Measurements from ENCODE around the gene TUBB1. TPM values are rescaled to one million over a fixed set of nuclear protein-coding genes. Genes with fewer than 3 reads are reported as not detected.
"Not testable (repeated sequence)": the region's sequence is repeated elsewhere in the genome, so short reads cannot be mapped to it uniquely, and the experiment has no call there.

TUBB1 gene
- total and polyA plus RNA-seq, 7 experiments from 2014 or later, result 0.14 to 9.5 (median 0.60) TPM; not detected in 3

DNA sequence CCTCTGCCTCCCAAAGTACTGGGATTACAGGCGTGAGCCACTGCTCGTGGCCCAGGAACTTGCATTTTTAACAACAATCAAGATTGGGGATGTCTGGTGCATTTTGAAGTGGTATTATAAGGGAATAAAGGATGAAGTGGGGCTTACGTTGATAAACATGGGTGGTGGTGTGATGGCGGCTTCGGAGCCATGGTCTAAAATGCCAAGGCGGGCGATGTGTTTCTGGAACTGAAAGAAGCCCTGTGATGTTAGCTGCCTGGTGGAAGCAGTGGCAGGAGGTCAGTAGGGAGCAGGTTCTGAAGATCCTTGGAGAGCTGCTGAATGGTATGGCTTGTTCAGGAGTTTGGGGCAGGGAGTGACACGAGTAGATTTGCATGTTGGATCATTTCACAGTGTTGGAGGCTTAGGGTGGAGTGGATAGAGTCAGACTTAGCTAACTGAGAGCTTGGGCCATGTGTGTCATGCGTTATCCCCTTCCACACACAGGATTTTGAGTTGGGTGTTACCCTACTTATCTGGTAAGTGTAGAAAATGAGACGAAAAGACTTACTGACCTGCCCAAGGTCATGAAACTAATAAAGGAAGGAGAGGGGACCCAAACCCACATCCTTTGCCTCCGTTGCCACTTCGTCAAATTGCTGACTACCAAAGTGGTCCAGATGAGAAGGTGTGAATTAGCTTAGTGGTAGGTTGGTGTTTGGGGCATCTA lies 36.7 kb upstream of the TUBB1 start:
- ChIA-PET CTCF (interaction anchor here (0.6 to 0.8 kb wide), 3 partner anchors 78 to 271 kb away, joined by 3 read pairs; no protein-coding TSS in a partner anchor), POLR2A (interaction anchor here (0.6 to 2.3 kb wide), 6 partner anchors 11 to 221 kb away, joined by 3 to 16 read pairs (median 4); partner anchors contain the start of gene ATP5F1E)
- Mint-ChIP-seq H3K27me3 (peaks cover 0 to 9% (median 0%) of the 10 kb centered on the region in 5 donors), H3K27ac (peak overlapping the region; percentile 62 to 90 (median 87)), H3K36me3 (peaks cover 0 to 13% (median 6%) of the 10 kb centered on the region in 5 donors), H3K4me3 (peak overlapping the region; percentile 86 to 97 (median 94)), H3K4me1 (peaks cover 26 to 47% (median 42%) of the 10 kb centered on the region in 7 donors), H3K9me3 (peaks cover 0 to 4% (median 0%) of the 10 kb centered on the region in 11 donors)
- DNase-seq (no peak), ATAC-seq (no peak)
- H3K27me3 ChIP-seq (ENCODE audit: control insufficient read depth in 2 of 2, insufficient read depth in 2 of 2, low read length in 2 of 2), result no peaks in the 10 kb centered on the region
- no peaks in the 10 kb centered on the region for H3K9me3 ChIP-seq (ENCODE audit: control insufficient read depth in 2 of 3, low read length in 3 of 3)
- no peak overlapping the region for H3K27ac ChIP-seq (ENCODE audit: low read depth, low read length)
- intact Hi-C loops (cut with micrococcal nuclease), result loop anchor here (1.0 to 5.0 kb wide), 2 partner anchors 330 to 675 kb away; partner anchors contain the start of gene RAB22A (in 1 of the 2)
- peaks cover 3 to 22% (median 8%) of the 10 kb centered on the region in 3 experiments for H3K36me3 ChIP-seq (ENCODE audit: control insufficient read depth in 2 of 3, insufficient read depth in 3 of 3, low read length in 3 of 3)
- peaks cover 24% of the 10 kb centered on the region in 2 donors for H3K4me1 ChIP-seq (ENCODE audit: control insufficient read depth in 2 of 2, insufficient read depth in 2 of 2, low read length in 2 of 2)
- peak overlapping the region; percentile 75 for H3K4me3 ChIP-seq (ENCODE audit: low read length)

DNA sequence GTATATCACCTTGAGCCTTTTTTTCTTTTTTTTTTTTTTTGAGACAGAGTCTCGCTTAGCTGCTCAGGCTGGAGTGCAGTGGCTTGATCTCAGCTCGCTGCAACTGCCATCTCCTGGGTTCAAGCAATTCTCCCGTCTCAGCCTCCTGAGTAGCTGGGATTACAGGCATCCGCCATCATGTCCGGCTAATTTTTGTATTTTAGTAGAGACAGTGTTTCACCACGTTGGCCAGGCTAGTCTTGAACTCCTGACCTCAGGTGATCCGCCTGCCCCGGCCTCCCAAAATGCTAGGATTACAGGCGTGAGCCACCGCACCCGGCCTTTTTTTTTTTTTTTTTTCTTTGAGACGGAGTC lies 36.1 kb upstream of the TUBB1 start:
- ATAC-seq; H3K27me3 ChIP-seq (ENCODE audit: control insufficient read depth in 2 of 2, insufficient read depth in 2 of 2, low read length in 2 of 2); CTCF ChIA-PET; DNase-seq; H3K27me3 Mint-ChIP-seq; H3K9me3 Mint-ChIP-seq; H3K27ac ChIP-seq (ENCODE audit: low read depth, low read length); H3K9me3 ChIP-seq (ENCODE audit: control insufficient read depth in 2 of 3, low read length in 3 of 3); H3K4me3 ChIP-seq (ENCODE audit: low read length): not testable (repeated sequence)
- peak overlapping the region in 6 of 10 donors; percentile 86 to 94 (median 92) for H3K4me3 Mint-ChIP-seq
- H3K36me3 Mint-ChIP-seq, result peaks cover 0 to 18% (median 8%) of the 10 kb centered on the region in 5 donors
- peaks cover 8 to 28% (median 13%) of the 10 kb centered on the region in 3 experiments for H3K36me3 ChIP-seq (ENCODE audit: control insufficient read depth in 2 of 3, insufficient read depth in 3 of 3, low read length in 3 of 3)
- POLR2A ChIA-PET, result interaction anchor here (0.6 to 2.3 kb wide), 5 partner anchors 50 to 94 kb away, joined by 4 to 16 read pairs (median 6); partner anchors contain the start of gene ATP5F1E
- peaks cover 24% of the 10 kb centered on the region in 2 donors for H3K4me1 ChIP-seq (ENCODE audit: control insufficient read depth in 2 of 2, insufficient read depth in 2 of 2, low read length in 2 of 2)
- H3K4me1 Mint-ChIP-seq, result peaks cover 26 to 47% (median 42%) of the 10 kb centered on the region in 7 donors
- peak overlapping the region in 3 of 9 donors; percentile 62 to 90 (median 77) for H3K27ac Mint-ChIP-seq
- intact Hi-C loops (cut with micrococcal nuclease), result loop anchor here in 1 of 2 donors (5.0 kb wide), 1 partner anchor 676 kb away; the partner anchor contains the start of gene RAB22A

DNA sequence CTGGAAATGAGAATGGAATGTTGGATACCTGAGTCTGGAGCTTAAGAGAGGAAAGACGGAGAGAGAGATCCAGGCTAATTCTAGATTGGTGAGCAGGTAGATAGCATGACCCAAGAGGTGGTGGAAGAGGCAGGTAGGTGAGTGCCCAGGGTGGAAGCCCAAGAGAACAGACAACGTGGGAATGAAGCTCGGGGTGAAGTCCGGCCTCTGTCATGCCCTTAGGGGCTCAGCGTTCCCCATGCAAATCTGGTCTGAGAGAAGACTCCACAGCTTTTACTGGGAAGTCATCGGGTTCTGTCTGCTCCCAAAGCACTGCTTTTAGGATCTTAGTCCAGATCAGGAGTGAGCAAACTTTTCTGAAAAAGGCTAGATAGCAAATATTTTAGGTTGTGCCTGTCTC lies 34.5 kb upstream of the TUBB1 start:
- Histone ChIP-seq H3K36me3 (ENCODE audit: control insufficient read depth in 2 of 3, insufficient read depth in 3 of 3, low read length in 3 of 3) (peaks cover 19 to 44% (median 20%) of the 10 kb centered on the region in 3 experiments), H3K27ac (ENCODE audit: low read depth, low read length) (no peak overlapping the region), H3K9me3 (ENCODE audit: control insufficient read depth in 2 of 3, low read length in 3 of 3) (no peaks in the 10 kb centered on the region), H3K4me1 (ENCODE audit: control insufficient read depth in 2 of 2, insufficient read depth in 2 of 2, low read length in 2 of 2) (peaks cover 24% of the 10 kb centered on the region in 2 donors), H3K4me3 (ENCODE audit: low read length) (no peak overlapping the region), H3K27me3 (ENCODE audit: control insufficient read depth in 2 of 2, insufficient read depth in 2 of 2, low read length in 2 of 2) (no peaks in the 10 kb centered on the region)
- peak overlapping the region in 7 of 9 donors; percentile 3 to 71 (median 48) for H3K27ac Mint-ChIP-seq
- DNase-seq (no peak), ATAC-seq (no peak)
- peaks cover 0 to 28% (median 16%) of the 10 kb centered on the region in 5 donors for H3K36me3 Mint-ChIP-seq
- H3K4me3 Mint-ChIP-seq, result peak overlapping the region in 5 of 10 donors; percentile 2 to 46 (median 12)
- peaks cover 26 to 47% (median 42%) of the 10 kb centered on the region in 7 donors for H3K4me1 Mint-ChIP-seq
- H3K9me3 Mint-ChIP-seq, result peaks cover 0 to 4% (median 0%) of the 10 kb centered on the region in 11 donors
- peaks cover 0 to 1% (median 0%) of the 10 kb centered on the region in 5 donors for H3K27me3 Mint-ChIP-seq
- POLR2A ChIA-PET, result interaction anchor here (0.8 to 1.0 kb wide), 3 partner anchors 24 to 96 kb away, joined by 3 to 4 read pairs (median 3); partner anchors contain the start of gene ATP5F1E
- intact Hi-C loops (cut with micrococcal nuclease), result loop anchor here in 1 of 2 donors (5.0 kb wide), 1 partner anchor 677 kb away; the partner anchor contains the start of gene RAB22A
- CTCF ChIA-PET, result no interaction called here

DNA sequence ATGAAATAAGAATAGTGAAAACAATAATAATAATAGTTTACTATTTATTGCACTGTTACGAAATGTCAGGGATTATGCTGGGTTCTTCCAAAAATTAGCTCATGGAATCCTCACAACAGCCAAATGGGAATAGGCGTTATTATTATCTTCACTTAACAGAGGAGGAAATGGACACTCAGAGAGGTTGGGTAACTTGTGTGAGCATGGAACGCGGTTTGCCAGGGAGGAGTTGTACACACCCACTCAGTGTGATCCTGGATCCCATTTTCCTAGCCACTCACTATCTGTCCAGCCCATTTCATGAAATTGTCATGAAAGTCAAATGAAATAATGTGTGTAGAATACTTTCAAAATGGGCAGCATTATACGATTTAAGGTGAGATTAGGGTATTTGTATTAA lies 33.6 kb upstream of the TUBB1 start:
- no peaks in the 10 kb centered on the region for H3K9me3 ChIP-seq (ENCODE audit: control insufficient read depth in 2 of 3, low read length in 3 of 3)
- ChIA-PET CTCF (no interaction called here), POLR2A (no interaction called here)
- peaks cover 26 to 47% (median 42%) of the 10 kb centered on the region in 7 donors for H3K4me1 Mint-ChIP-seq
- peaks cover 22 to 52% (median 26%) of the 10 kb centered on the region in 3 experiments for H3K36me3 ChIP-seq (ENCODE audit: control insufficient read depth in 2 of 3, insufficient read depth in 3 of 3, low read length in 3 of 3)
- peaks cover 24% of the 10 kb centered on the region in 2 donors for H3K4me1 ChIP-seq (ENCODE audit: control insufficient read depth in 2 of 2, insufficient read depth in 2 of 2, low read length in 2 of 2)
- DNase-seq, result no peak
- no peak overlapping the region for H3K27ac ChIP-seq (ENCODE audit: low read depth, low read length)
- no peaks in the 10 kb centered on the region for H3K27me3 Mint-ChIP-seq
- no peak overlapping the region for H3K4me3 Mint-ChIP-seq
- no peaks in the 10 kb centered on the region for H3K27me3 ChIP-seq (ENCODE audit: control insufficient read depth in 2 of 2, insufficient read depth in 2 of 2, low read length in 2 of 2)
- peaks cover 0 to 4% (median 0%) of the 10 kb centered on the region in 11 donors for H3K9me3 Mint-ChIP-seq
- intact Hi-C loops (cut with micrococcal nuclease), result no loop called here
- H3K27ac Mint-ChIP-seq, result peak overlapping the region in 4 of 9 donors; percentile 12 to 55 (median 28)
- peaks cover 0 to 34% (median 19%) of the 10 kb centered on the region in 5 donors for H3K36me3 Mint-ChIP-seq
- no peak overlapping the region for H3K4me3 ChIP-seq (ENCODE audit: low read length)
- ATAC-seq, result no peak

DNA sequence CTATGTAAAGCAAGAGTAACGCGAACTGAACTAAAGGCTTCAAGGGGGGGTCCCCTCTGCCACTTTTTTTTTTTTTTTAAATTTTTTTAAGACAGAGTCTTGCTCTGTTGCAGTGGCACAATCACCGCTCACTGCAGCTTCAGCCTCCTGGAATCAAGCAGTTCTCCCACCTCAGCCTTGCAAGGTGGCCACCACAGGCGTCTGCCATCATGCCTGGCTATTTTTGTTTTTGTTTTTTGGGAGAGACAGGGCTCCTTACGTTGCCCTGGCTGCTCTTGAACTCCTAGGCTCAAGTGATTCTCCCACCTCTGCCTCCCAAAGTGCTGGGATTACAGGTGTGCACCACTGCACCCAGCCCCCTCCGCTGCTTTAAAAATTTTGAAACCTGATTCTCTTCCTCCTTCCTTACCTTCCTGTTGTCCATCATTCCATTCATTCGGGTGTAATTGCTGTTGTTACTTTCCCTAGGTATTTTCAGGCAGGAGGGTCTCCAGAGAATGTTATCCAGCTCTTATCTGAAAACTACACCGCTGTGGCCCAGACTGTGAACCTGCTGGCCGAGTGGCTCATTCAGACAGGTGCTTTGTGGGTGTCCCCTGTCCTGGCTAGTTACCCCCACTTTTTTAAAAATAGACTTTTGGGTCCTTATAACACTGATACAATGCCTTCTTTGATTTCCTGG lies 32.8 kb upstream of the TUBB1 start:
- Histone ChIP-seq H3K27me3 (ENCODE audit: control insufficient read depth in 2 of 2, insufficient read depth in 2 of 2, low read length in 2 of 2) (no peaks in the 10 kb centered on the region), H3K4me3 (ENCODE audit: low read length) (no peak overlapping the region), H3K27ac (ENCODE audit: low read depth, low read length) (no peak overlapping the region), H3K4me1 (ENCODE audit: control insufficient read depth in 2 of 2, insufficient read depth in 2 of 2, low read length in 2 of 2) (peaks cover 24% of the 10 kb centered on the region in 2 donors), H3K36me3 (ENCODE audit: control insufficient read depth in 2 of 3, insufficient read depth in 3 of 3, low read length in 3 of 3) (peaks cover 27 to 57% (median 34%) of the 10 kb centered on the region in 3 experiments), H3K9me3 (ENCODE audit: control insufficient read depth in 2 of 3, low read length in 3 of 3) (no peaks in the 10 kb centered on the region)
- intact Hi-C loops (cut with micrococcal nuclease), result no loop called here
- ChIA-PET CTCF (interaction anchor here (0.6 kb wide), 1 partner anchor 45 kb away, joined by 4 read pairs; the partner anchor contains the start of gene ATP5F1E), POLR2A (no interaction called here)
- no peak for ATAC-seq
- no peaks in the 10 kb centered on the region for H3K27me3 Mint-ChIP-seq
- H3K27ac Mint-ChIP-seq, result peak overlapping the region in 7 of 9 donors; percentile 7 to 75 (median 52)
- peaks cover 26 to 47% (median 42%) of the 10 kb centered on the region in 7 donors for H3K4me1 Mint-ChIP-seq
- peaks cover 0 to 4% (median 0%) of the 10 kb centered on the region in 11 donors for H3K9me3 Mint-ChIP-seq
- no peak overlapping the region for H3K4me3 Mint-ChIP-seq
- no peak for DNase-seq
- peaks cover 2 to 41% (median 20%) of the 10 kb centered on the region in 5 donors for H3K36me3 Mint-ChIP-seq

DNA sequence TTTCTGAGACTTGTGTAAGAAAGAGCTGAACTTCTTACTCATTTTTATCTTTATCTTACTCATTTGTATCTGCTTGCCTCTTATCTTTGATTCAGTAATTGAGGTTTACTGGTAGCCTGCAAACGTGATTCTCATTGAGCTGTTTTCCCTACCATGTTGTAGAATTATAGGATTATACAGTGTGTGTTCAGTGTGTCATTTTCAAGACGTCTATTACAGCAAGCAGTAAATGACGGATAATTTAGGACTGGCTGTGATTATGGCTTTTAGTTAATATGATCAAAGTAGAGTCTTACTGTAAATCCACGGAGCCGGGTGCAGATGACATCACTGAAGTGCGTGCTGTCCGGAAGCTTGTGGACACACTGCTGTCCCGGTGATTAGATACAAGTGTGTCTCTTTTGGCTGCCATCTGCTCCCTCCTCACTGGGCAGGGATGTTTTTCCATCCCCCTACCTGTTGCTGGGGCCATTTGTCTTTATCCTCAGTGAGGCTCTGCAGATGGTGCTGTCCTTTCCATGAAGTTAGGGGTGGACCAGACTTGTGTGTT lies 32.2 kb upstream of the TUBB1 start:
- no peak overlapping the region for H3K27ac ChIP-seq (ENCODE audit: low read depth, low read length)
- ATAC-seq (no peak), DNase-seq (no peak)
- Mint-ChIP-seq H3K4me3 (no peak overlapping the region), H3K4me1 (peaks cover 24 to 43% (median 41%) of the 10 kb centered on the region in 7 donors), H3K27ac (peak overlapping the region in 4 of 9 donors; percentile 52 to 75 (median 72)), H3K9me3 (peaks cover 0 to 1% (median 0%) of the 10 kb centered on the region in 11 donors), H3K36me3 (peaks cover 6 to 45% (median 22%) of the 10 kb centered on the region in 5 donors), H3K27me3 (no peaks in the 10 kb centered on the region)
- H3K27me3 ChIP-seq (ENCODE audit: control insufficient read depth in 2 of 2, insufficient read depth in 2 of 2, low read length in 2 of 2), result no peaks in the 10 kb centered on the region
- ChIA-PET POLR2A (interaction anchor here (1.4 kb wide), 1 partner anchor 9 kb away, joined by 4 read pairs; no protein-coding TSS in a partner anchor), CTCF (no interaction called here)
- H3K36me3 ChIP-seq (ENCODE audit: control insufficient read depth in 2 of 3, insufficient read depth in 3 of 3, low read length in 3 of 3), result peaks cover 27 to 63% (median 40%) of the 10 kb centered on the region in 3 experiments
- intact Hi-C loops (cut with micrococcal nuclease), result no loop called here
- no peak overlapping the region for H3K4me3 ChIP-seq (ENCODE audit: low read length)
- H3K9me3 ChIP-seq (ENCODE audit: control insufficient read depth in 2 of 3, low read length in 3 of 3), result no peaks in the 10 kb centered on the region
- peaks cover 20 to 24% of the 10 kb centered on the region in 2 donors for H3K4me1 ChIP-seq (ENCODE audit: control insufficient read depth in 2 of 2, insufficient read depth in 2 of 2, low read length in 2 of 2)
